HL-60/S4 treated with phorbol 12-myristate 13-acetate at 8.2 ng/mL for 4 days and 3 days (cell line): ENCODE results near the gene CDY2A.
"Not testable (repeated sequence)": the region's sequence is repeated elsewhere in the genome, so short reads cannot be mapped to it uniquely, and the experiment has no call there.

Source experiments
- in situ Hi-C: fragments of 300-500 bp; cut with MboI; formaldehyde crosslinking; loops from 2 replicates; pipeline ENCODE4 v1.15.0; 2022; ENCODE audit warnings: low sequenced_read_pairs

Gene CDY2A, protein sequence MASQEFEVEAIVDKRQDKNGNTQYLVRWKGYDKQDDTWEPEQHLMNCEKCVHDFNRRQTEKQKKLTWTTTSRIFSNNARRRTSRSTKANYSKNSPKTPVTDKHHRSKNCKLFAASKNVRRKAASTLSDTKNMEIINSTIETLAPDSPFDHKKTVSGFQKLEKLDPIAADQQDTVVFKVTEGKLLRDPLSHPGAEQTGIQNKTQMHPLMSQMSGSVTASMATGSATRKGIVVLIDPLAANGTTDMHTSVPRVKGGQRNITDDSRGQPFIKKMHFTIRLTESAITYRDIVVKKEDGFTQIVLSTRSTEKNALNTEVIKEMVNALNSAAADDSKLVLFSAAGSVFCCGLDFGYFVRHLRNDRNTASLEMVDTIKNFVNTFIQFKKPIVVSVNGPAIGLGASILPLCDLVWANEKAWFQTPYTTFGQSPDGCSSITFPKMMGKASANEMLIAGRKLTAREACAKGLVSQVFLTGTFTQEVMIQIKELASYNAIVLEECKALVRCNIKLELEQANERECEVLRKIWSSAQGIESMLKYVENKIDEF

GRCh38 chrY:18025487-18025886 is at the start of gene CDY2A:
CDY2A (plus strand) TSS chrY:18025787; CDS start chrY:18026115, 328 bp downstream.
- in situ Hi-C loops = not testable (repeated sequence)

GRCh38 chrY:17997586-17997985 is 28.0 kb upstream of the CDY2A start:
- in situ Hi-C loops = not testable (repeated sequence)

GRCh38 chrY:17998266-17998665 is 27.3 kb upstream of the CDY2A start:
- in situ Hi-C loops = not testable (repeated sequence)

GRCh38 chrY:18023897-18024296 is 1.7 kb upstream of the CDY2A start:
- in situ Hi-C loops = not testable (repeated sequence)

- in situ Hi-C loops = not testable (repeated sequence)
Observed at GRCh38 chrY:18028845-18029244, 3.3 kb downstream of the CDY2A start.

GRCh38 chrY:18030178-18030577 is 4.6 kb downstream of the CDY2A start:
- in situ Hi-C loops = not testable (repeated sequence)

DNA sequence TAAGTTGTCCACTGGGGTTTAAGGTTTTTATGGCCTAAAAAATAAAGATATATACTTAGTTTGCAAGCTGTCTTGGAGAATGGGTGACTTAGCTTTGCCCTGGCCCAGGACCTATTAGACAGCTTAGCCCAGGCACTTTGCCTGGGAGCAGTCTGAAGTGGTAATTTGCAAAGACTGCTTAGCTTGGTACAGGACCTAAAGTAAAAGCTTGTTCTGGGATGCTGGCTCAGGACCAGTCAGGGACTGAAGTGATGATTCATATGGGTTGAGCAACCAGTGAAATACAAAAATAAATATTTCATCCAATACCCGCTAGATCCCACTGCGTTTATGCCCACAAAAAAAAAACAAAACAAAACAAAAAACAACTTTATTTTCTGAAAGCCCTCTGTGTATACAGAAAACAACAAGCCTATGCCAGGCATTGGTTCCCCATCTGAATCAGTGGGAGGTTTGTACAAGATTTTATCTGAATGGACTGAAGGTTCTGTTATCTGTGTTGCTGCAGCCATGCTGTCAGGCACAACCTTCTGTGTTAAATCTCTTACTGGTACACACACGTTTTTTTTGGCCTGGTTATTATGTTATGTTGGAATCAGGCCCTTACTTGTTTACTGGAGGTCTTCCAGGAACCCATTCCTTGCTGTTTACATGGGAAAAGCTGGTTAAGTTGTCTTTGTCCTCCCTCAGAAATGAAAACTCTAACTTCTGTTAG is 8.7 kb downstream of the CDY2A start:
- in situ Hi-C loops = not testable (repeated sequence)

DNA sequence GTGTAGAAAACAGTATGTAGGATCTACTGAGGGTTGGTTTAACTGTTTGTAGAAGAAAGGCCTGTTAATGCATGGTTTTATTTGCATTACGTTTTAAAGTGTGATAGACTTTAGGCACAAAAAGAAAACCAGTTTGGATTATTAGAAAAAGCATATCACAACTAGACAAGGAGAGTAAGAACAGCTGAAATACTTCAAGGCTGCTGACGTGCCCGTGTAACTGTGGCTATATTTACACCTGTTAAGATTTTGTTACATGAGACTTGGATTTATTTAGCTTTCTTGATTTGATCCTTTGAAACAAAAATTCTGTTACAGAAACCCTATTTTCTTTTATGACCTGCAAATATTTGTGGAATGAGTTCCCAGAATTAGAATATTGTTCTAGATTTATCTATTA is 9.3 kb downstream of the CDY2A start:
- in situ Hi-C loops = not testable (repeated sequence)

GRCh38 chrY:18044990-18045389 is 19.4 kb downstream of the CDY2A start:
- in situ Hi-C loops = not testable (repeated sequence)

GRCh38 chrY:18048149-18049040 is 22.8 kb downstream of the CDY2A start:
- in situ Hi-C loops = not testable (repeated sequence)

DNA sequence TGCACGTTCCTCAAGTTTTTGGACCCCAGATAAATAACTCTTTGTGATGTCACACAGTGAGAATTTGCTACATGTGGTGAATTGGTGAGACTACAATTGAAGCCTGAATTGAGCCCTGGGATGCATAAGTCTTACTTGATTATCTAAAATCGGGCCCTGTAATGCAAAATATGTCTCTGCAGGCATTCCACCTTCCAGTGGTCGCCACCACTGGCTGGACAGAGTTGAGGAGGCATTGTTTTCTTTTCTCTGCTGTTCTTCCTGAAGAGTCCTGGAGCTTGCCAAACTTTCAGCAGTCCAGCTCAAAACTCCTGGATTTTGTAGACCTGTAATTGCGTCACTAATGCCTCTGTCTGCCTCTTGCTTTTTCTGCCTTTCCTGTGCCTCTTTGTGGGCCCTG is 23.5 kb downstream of the CDY2A start:
- in situ Hi-C loops = not testable (repeated sequence)

- in situ Hi-C loops = not testable (repeated sequence)
Observed at GRCh38 chrY:18056473-18056872, 30.9 kb downstream of the CDY2A start.

DNA sequence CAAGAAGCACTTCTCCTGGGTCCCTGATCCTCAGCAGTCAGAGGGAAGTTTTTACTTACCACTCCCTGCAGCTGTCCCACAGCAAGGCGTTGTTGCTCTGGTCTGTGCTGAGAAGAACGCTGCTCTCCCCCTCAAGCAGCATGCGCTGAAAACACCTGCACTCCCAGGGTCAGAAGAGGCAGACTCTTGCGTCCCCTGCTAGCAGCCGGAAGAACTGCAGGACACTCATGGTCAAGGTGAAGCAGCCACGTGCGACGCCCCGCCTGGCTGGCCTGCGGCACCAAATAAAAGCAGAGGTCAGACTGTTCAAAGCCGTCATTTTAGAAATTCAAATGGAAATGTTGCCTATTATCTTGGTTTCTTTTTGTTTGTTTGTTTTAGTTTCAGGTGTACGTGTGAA is 47.9 kb downstream of the CDY2A start:
- in situ Hi-C loops = not testable (repeated sequence)
